GM21390 (cell line): ENCODE data around the gene SRSF3.
"Not testable (repeated sequence)": the region's sequence is repeated elsewhere in the genome, so short reads cannot be mapped to it uniquely, and the experiment has no call there.

Source experiments
- ATAC-seq: cut with Tn5 transposase; IDR thresholded peaks from one replicate; pipeline ENCODE4 v1.9.1; 2021; ENCODE audit not compliant: unreplicated experiment

Gene SRSF3

DNA sequence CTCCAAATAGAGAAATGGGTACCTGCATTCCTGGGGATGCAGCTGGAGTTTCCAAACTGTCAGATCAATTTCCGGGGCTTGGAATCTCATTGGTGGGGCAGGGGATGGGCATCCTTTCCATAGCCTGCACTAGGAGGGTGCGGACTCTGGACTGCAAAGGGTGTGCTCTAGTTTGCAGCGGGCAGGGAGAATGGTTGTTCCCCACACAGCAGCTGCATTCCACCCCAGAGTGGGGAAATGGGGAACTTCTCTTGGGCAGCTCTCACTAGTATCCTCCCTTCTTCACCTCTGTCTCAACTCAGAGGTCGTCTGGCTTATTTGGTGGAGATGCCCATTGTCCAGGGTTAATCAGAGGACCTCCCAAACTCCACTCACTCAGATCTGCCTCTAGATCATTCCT lies 49.8 kb downstream of the SRSF3 start:
- ATAC-seq = no peak

DNA sequence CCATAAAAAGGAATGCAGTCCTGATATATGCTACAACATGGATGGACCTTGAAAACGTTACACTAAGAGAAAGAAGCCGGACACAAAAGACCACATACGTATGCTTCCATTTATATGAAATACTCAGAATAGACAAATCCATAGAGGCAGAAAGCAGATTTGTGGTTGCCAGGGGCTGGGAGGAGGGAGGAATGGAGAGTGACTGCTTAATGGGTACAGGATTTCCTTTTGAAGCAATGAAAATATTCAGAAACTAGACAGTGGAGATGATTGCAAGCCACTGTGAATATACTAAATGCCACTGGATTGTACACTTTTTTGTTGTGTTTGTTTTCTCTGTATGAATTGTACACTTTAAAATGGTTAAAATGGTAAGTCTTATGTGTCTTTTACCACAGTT lies 54.9 kb downstream of the SRSF3 start:
- no peak for ATAC-seq

DNA sequence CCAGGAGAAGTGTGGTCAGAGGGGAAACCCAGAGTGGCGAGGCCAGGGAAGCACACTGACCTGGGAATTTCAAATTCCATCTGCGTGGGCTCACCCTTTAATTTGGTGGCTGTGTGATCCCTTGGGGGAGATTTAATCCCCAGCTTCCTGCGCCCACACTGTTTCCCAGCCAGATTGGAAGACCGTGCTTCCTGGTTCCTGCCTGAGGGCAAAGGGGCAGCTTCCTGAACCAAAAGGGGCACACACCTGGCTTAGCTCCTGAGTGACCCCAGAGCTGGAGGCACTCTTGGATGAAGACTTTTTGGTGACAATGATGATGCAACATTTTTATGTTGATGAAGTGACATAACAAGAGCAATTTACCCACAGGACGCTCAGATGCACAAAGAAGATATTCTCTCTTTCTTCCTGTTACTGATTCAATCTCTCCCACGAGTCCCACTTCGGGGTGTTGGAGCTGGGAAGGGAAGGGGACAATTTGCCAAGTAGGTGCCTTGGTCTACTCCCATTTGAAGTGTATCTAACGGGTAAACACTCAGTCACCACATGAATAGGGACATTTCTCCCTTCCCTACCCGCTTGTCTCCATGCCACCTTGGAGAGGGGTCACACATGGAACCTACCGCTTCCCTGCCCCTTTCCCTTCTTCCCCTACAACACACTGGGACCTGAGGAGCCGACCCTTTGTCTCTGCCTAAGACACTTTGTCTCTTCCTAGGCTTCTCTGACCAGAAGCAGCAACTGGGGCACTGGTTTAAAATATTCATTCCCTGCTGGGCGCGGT lies 55.7 kb downstream of the SRSF3 start:
- no peak for ATAC-seq

DNA sequence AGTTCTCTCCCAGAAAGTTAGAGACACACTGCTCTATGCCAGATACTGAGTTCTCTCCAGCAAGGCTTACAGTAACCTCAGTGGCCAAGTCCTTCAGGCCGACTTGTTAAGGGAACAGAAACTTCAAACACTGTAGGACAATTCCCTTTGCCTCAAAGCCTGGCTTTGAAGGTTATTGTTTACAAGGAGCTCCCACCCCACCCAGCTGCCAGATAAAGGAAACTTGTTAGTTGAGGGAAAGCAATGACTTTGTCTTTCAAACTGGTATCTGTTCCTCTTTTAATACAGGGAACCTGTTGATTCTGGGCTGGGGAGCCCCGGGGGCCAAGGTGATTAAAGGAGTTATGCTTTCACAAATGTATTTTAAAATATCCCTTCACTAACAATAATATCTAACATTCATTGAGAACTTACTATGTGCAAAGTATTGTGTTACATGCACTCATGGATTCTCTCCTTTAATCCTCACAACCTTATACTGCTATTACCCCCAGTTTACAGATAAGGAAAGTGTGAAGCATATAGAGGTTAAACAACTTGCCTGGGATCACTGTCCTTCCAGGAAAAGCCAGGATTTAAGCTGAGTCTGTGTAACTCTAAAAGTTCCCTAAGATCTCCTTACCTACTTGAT lies 56.8 kb downstream of the SRSF3 start:
- peak; percentile 73 for ATAC-seq

DNA sequence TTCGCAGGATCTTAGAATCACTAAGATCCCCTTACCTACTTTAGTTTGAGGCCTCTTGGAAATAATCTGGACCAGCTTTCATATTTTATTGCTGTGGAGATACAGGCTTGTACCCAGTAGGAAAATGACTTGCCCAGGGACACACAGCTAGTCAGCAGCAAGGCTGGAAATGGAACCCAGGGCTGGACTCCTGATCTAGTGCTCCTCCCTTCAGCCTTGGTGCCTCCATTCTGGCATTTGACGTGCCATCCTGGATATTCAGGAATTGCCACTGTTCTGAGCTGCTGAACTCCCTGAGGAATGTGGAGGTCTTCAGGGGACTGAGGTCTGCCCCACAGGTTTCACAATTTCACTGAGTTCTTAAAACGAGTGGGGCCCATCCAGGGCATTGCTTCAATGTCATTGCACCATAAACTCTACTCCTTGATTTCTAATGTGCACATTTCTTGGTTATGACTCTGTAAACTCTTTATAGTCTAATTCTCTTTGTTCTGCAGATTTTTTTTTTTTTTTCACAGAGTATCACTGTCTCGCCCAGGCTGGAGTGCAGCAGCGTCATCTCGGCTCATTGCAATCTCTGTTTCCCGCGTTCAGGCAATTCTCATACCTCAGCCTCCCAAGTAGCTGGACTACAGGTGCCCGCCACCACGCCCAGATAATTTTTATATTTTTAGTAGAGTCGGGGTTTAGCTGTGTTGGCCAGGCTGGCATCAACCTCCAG lies 57.7 kb downstream of the SRSF3 start:
- ATAC-seq = no peak

DNA sequence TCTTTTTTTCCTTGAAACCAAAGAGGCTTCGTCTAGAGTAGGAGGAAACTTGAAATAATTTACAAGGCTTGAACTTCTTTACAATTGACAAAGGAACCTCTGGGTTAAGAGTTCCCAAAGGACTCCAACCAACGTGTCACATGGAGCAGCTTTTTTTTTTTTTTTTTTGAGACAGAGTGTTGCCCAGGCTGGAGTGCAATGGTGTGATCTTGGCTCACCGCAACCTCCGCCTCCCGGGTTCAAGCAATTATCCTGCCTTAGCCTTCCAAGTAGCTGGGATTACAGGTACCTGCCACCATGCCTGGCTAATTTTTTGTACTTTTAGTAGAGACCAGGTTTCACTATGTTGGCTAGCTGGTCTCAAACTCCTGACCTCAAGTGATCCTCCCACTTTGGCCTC lies 60.3 kb downstream of the SRSF3 start:
- not testable (repeated sequence) for ATAC-seq
